HG03039 (cell line): ENCODE data around the gene PERCC1.
A peak's percentile ranks its signal among the peaks of the same experiment; 100 is the strongest.

Experiments
- ATAC-seq: cut with Tn5 transposase; IDR thresholded peaks from one replicate; pipeline ENCODE4 v1.9.1; 2021; ENCODE audit warnings: mild to moderate bottlenecking, moderate library complexity; ENCODE audit not compliant: unreplicated experiment

Gene PERCC1

GRCh38 chr16:1408171-1408837, 22.6 kb upstream of the PERCC1 start:
- ATAC-seq: peak; percentile 60

- ATAC-seq: no peak
Observed at GRCh38 chr16:1412847-1413246, 18.0 kb upstream of the PERCC1 start.

- peak; percentile 21 for ATAC-seq
Observed at GRCh38 chr16:1413684-1414531, 17.0 kb upstream of the PERCC1 start.

GRCh38 chr16:1414532-1415260, 16.2 kb upstream of the PERCC1 start, which contains the start of gene UNKL:
TSS of gene UNKL (minus strand) at chr16:1414704. CDS start at chr16:1414691, 13 bp downstream.
- peak; percentile 48 for ATAC-seq

GRCh38 chr16:1416521-1416941, 14.3 kb upstream of the PERCC1 start:
- ATAC-seq: no peak

GRCh38 chr16:1420111-1420539, 10.8 kb upstream of the PERCC1 start:
- ATAC-seq: peak; percentile 2

- no peak for ATAC-seq
Observed at GRCh38 chr16:1422076-1422475, 8.8 kb upstream of the PERCC1 start.

- ATAC-seq: no peak
Observed at GRCh38 chr16:1424028-1424427, 6.8 kb upstream of the PERCC1 start.

- ATAC-seq: no peak
Observed at GRCh38 chr16:1425616-1426370, 5.1 kb upstream of the PERCC1 start.

- no peak for ATAC-seq
Observed at GRCh38 chr16:1426734-1427471, 4.0 kb upstream of the PERCC1 start.

GRCh38 chr16:1427473-1428461, 3.1 kb upstream of the PERCC1 start:
- ATAC-seq: no peak

- no peak for ATAC-seq
Observed at GRCh38 chr16:1428511-1428910, 2.4 kb upstream of the PERCC1 start.

GRCh38 chr16:1429012-1429411, 1.9 kb upstream of the PERCC1 start:
- no peak for ATAC-seq

- ATAC-seq: no peak
Observed at GRCh38 chr16:1429631-1430030, 1.2 kb upstream of the PERCC1 start.

GRCh38 chr16:1430214-1430758, 592 bp upstream of the PERCC1 start:
- ATAC-seq: no peak

GRCh38 chr16:1431497-1432270, 806 bp downstream of the PERCC1 start:
- no peak for ATAC-seq

- ATAC-seq: no peak
Observed at GRCh38 chr16:1432388-1433262, 1.7 kb downstream of the PERCC1 start.
